Cardiac muscle cell (in vitro differentiated cells and primary cell): Measurements from ENCODE around the gene KLHL17. TPM values are rescaled to one million over a fixed set of nuclear protein-coding genes. Genes with fewer than 3 reads are reported as not detected.
A peak's percentile ranks its signal among the peaks of the same experiment; 100 is the strongest.

Experiments used
- DNase-seq, 2 donors: peaks; one replicate each; pipeline versions ENCODE4 v3.0.0 to v3.0.0-alpha.2; 2010 to 2017; ENCODE audit warnings: low read depth in 1 of 2, low spot score in 1 of 2
- H3K27ac ChIP-seq: fragments of 200-600 bp; sonication (generic); 2 replicates; pipeline ENCODE4 v1.5.1; 2016
- H3K27me3 ChIP-seq: fragments of 200-600 bp; sonication (generic); 2 replicates; pipeline ENCODE4 v1.6.0; 2016; ENCODE audit warnings: control low read depth
- H3K36me3 ChIP-seq: fragments of 200-600 bp; sonication (generic); 2 replicates; pipeline ENCODE4 v1.5.1; 2016; ENCODE audit warnings: control low read depth
- H3K4me1 ChIP-seq: fragments of 200-600 bp; sonication (generic); 2 replicates; pipeline ENCODE4 v1.8.1; 2017; ENCODE audit warnings: low read depth, mild to moderate bottlenecking, mixed run types
- H3K4me3 ChIP-seq: fragments of 200-600 bp; sonication (generic); 2 replicates; pipeline ENCODE4 v1.5.1; 2016; ENCODE audit warnings: mild to moderate bottlenecking
- H3K9me3 ChIP-seq: fragments of 200-600 bp; sonication (generic); 2 replicates; pipeline ENCODE4 v1.5.1; 2017; ENCODE audit warnings: low read depth, mild to moderate bottlenecking, control low read depth
- polyA plus RNA-seq: library from polyadenylated mRNA; unstranded; fragments of >200 nt; fragmentation: Nextera tagmentation; extraction: Ambion mirVana; gene quantifications from 2 replicates; pipeline ENCODE4 v1.2.1, GENCODE V29; 2016
- total RNA-seq: library from RNA; depleted of rRNA; stranded (reverse); fragments of >200 nt; gene quantifications from 2 replicates; pipeline ENCODE4 v1.2.3, GENCODE V29; 2016
- TF ChIP-seq, protein P1 (sequence below): IDR thresholded peaks from 2 replicates; pipeline ENCODE4 v1.5.1; 2012; ENCODE audit warnings: low read depth, mild to moderate bottlenecking, low read length

KLHL17 gene
- total and polyA plus RNA-seq, 2 experiments from 2014 or later, result 31.5 to 42.9 TPM

DNA sequence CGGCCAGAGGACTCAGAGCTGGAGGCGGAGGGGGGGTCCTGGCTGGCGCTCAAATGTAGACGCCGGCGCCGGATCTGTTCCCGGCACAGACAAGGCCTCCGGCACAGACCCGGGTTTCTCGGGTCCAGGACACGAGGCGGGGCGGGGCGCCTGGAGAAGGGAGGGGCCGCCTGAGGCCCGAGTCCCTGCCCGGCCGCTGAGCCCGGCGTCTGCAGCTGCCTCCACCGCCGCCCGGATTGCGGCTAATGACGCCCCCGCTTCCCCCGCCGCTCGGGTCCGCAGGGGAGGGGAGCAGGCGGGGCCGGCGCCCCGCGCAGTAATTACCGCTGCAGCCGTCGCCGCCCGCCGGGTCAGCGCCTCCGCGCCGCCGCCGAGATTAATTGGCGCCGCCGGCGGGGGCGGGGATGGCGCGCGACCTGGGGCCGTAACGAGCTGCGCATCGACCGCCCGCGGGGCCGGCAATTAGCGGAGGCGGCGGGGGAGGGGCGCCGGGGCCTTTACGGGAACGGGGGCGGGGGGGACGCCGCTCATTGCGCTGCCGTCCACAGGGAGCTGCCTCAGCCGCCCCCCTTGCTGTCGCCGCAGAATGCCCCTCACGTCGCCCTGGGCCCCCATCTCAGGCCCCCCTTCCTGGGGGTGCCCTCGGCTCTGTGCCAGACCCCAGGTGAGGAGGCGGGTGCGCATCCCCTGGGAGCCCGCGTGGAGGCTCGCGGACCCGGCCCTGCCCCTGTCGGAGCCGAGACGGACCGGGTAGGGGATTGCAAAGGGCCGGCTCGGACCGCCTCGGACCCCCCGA is 18.6 kb upstream of the KLHL17 start:
- peaks cover 25% of the 10 kb centered on the region for H3K27me3 ChIP-seq
- H3K9me3 ChIP-seq, result no peaks in the 10 kb centered on the region
- H3K4me1 ChIP-seq, result peaks cover 18% of the 10 kb centered on the region
- H3K27ac ChIP-seq, result no peak overlapping the region
- TF ChIP-seq, protein P1, sequence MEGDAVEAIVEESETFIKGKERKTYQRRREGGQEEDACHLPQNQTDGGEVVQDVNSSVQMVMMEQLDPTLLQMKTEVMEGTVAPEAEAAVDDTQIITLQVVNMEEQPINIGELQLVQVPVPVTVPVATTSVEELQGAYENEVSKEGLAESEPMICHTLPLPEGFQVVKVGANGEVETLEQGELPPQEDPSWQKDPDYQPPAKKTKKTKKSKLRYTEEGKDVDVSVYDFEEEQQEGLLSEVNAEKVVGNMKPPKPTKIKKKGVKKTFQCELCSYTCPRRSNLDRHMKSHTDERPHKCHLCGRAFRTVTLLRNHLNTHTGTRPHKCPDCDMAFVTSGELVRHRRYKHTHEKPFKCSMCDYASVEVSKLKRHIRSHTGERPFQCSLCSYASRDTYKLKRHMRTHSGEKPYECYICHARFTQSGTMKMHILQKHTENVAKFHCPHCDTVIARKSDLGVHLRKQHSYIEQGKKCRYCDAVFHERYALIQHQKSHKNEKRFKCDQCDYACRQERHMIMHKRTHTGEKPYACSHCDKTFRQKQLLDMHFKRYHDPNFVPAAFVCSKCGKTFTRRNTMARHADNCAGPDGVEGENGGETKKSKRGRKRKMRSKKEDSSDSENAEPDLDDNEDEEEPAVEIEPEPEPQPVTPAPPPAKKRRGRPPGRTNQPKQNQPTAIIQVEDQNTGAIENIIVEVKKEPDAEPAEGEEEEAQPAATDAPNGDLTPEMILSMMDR, result no peak
- peak overlapping the region; percentile 34 for H3K4me3 ChIP-seq
- peak; percentile 68 to 95 for DNase-seq
- no peaks in the 10 kb centered on the region for H3K36me3 ChIP-seq

DNA sequence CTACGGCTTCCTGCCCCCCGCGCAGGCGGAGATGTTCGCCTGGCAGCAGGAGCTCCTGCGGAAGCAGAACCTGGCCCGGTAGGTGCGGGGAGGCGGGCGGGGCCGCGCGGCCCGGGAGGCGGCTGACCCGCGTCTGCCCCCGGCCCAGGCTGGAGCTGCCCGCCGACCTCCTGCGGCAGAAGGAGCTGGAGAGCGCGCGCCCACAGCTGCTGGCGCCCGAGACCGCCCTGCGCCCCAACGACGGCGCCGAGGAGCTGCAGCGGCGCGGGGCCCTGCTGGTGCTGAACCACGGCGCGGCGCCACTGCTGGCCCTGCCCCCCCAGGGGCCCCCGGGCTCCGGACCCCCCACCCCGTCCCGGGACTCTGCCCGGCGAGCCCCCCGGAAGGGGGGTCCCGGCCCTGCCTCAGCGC is 18.0 kb upstream of the KLHL17 start:
- TF ChIP-seq, protein P1, result no peak
- peak; percentile 51 to 63 for DNase-seq
- Histone ChIP-seq H3K27me3 (peaks cover 25% of the 10 kb centered on the region), H3K4me1 (peaks cover 18% of the 10 kb centered on the region), H3K9me3 (no peaks in the 10 kb centered on the region), H3K36me3 (no peaks in the 10 kb centered on the region), H3K27ac (no peak overlapping the region), H3K4me3 (peak overlapping the region; percentile 34)

DNA sequence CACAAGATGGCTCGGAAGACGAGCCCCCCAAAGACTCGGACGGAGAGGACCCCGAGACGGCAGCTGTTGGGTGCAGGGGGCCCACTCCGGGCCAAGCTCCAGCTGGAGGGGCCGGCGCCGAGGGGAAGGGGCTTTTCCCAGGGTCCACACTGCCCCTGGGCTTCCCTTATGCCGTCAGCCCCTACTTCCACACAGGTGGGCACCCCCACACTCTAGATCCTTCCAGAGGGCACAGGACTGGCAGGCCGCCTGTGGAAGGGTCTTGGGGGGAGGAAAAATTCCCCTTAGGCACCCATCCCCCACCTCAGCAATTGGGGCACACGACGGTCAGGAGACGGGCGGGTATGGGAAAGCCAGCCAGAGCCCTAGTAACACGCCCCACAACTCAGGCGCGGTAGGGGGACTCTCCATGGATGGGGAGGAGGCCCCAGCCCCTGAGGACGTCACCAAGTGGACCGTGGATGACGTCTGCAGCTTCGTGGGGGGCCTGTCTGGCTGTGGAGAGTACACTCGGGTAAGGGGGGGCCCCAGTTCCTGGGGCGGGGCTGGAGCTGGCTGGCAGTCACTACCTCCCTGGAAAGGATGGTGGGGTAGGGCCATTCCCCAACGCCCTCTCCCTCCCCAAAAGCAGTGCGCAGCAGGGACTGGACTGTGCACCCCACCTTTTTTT is 17.4 kb upstream of the KLHL17 start:
- Histone ChIP-seq H3K4me3 (peak overlapping the region; percentile 34), H3K4me1 (peaks cover 18% of the 10 kb centered on the region), H3K9me3 (no peaks in the 10 kb centered on the region), H3K27ac (no peak overlapping the region), H3K36me3 (peaks cover 4% of the 10 kb centered on the region), H3K27me3 (peaks cover 25% of the 10 kb centered on the region)
- peak in 1 of 2 donors; percentile 90 for DNase-seq
- TF ChIP-seq, protein P1, result no peak

DNA sequence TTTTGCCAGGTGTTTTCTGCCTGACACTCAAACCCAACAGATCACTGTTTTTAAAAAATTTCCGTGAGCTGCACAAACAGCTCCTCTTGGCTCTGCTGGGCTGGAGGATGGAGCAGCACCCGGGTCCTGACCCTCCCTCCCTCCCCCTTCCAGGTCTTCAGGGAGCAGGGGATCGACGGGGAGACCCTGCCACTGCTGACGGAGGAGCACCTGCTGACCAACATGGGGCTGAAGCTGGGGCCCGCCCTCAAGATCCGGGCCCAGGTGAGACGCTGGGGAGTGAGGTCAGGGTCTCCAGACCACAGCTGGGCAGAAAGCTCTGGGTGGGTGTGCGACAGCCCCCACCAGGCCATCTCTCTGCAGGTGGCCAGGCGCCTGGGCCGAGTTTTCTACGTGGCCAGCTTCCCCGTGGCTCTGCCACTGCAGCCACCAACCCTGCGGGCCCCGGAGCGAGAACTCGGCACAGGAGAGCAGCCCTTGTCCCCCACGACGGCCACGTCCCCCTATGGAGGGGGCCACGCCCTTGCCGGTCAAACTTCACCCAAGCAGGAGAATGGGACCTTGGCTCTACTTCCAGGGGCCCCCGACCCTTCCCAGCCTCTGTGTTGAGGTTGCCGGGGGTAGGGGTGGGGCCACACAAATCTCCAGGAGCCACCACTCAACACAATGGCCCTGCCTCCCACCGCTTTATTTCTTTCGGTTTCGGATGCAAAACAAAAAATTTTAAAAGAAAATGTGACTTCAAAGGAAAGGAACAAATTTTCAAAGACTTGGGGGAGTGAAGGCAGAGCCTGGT is 16.6 kb upstream of the KLHL17 start:
- Histone ChIP-seq H3K4me3 (no peak overlapping the region), H3K9me3 (no peaks in the 10 kb centered on the region), H3K27ac (no peak overlapping the region), H3K4me1 (peaks cover 18% of the 10 kb centered on the region), H3K27me3 (peaks cover 25% of the 10 kb centered on the region), H3K36me3 (peaks cover 5% of the 10 kb centered on the region)
- DNase-seq, result no peak
- TF ChIP-seq, protein P1, result no peak
